Mesenteric fat pad (tissue), 1 donor: ENCODE measurements around the gene ADM5. TPM values are rescaled to one million over a fixed set of nuclear protein-coding genes. Genes with fewer than 3 reads are reported as not detected.

Experiments
- DNase-seq: peaks from one replicate; pipeline ENCODE4 v3.0.0-alpha.2; 2020; ENCODE audit warnings: low spot score
- long read RNA-seq: library from polyadenylated mRNA; unstranded; transcript quantifications from one replicate; pipeline ENCODE4 v2.0.0, GENCODE V29; 2020
- total RNA-seq: library from RNA; stranded (reverse); fragmentation: NEBNext Ultra II Directional; extraction: Animal tissue kit (Norgen Biotek cat#: 25700); gene quantifications from one replicate; pipeline ENCODE4 v1.2.1, GENCODE V29; 2021
- donor health status: DM: yes; HTN: yes; CAD: no.

ADM5 gene, protein sequence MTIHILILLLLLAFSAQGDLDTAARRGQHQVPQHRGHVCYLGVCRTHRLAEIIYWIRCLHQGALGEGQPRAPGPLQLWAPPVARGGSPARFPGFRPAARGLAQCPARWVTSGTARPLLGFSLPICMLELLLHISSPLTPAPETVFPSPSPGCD
- total RNA-seq = 1.3 TPM
- long read RNA-seq = 0 reads

- DNase-seq = no peak
Observed at GRCh38 chr19:49689133-49690078, at the start of gene ADM5. Gene ADM5, plus strand, starts transcription at chr19:49689594. Its CDS starts 244 bp downstream, at chr19:49689838.

- DNase-seq = peak; percentile 99
Observed at GRCh38 chr19:49640113-49640898, 49.1 kb upstream of the ADM5 start, which contains the start of gene RRAS. Gene RRAS, minus strand, starts transcription at chr19:49640143. Its CDS starts 45 bp downstream, at chr19:49640098.

DNA sequence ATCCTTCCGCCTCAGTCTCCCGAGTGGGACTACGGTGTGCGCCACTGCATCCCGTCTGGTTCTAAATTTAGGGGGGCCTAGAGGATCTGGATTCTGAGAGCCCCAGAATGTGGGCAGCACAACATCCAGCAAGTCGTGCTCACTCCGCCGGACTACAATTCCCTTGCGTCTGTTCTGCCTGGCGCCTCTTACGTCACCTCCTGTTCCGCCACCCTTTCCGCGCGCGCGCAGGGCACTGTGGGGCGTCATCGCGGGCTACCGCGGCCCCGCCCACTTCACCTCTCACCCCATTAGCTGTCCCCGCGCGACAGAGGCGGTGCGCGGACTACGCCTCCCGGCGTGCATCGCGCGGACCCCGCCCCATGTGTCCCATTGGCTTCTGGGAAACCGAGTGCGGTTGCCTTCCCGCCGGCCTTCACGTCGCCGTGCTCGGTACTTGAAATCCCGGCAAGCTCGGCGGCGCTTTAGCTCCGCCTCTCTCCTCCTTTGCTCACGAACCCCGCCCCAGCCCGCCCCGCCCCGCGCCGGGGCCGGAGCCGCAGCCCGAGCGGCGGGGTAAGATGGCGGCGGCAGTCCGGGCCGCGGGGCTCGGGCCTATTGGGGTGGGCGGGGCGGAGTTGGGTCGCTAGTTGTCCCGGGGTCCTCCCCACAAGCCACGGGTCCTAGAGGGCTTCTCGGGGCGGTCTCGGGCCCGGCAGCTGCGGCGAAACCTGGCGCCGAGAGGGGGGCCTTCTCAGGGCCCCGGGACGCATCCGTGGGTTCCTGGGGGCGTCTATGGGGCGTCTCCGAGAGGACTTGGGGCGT lies 47.5 kb upstream of the ADM5 start, which contains the start of gene SCAF1:
Gene SCAF1 (plus strand): TSS at position 522 of the 804 bp plus-strand sequence. CDS start 2,818 bp downstream, outside the sequence.
- DNase-seq = peak; percentile 100

GRCh38 chr19:49642492-49643035 lies 46.8 kb upstream of the ADM5 start:
- no peak for DNase-seq

GRCh38 chr19:49643466-49643865 lies 45.9 kb upstream of the ADM5 start:
- no peak for DNase-seq

- no peak for DNase-seq
Observed at GRCh38 chr19:49645592-49645991, 43.8 kb upstream of the ADM5 start.

DNA sequence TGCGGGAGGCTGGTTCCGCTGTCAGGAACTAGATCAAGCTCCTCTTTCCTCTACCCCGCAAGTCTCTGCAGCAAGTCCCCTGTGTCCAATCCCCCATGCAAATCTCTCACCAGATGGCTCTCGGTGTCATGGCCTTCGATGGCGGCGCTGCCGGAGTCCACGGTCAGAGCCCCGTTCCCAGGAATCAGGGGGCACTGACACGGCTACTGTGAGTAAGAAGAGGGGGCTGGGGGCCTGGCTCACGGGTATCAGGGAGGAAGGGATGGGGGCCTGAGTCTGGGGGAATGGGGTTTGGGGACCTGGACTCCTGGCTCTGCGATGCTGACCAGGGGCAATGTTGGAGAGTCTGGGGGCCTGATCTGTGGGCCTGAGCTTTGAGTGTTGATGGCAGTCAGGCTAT lies 43.4 kb upstream of the ADM5 start:
- no peak for DNase-seq

- no peak for DNase-seq
Observed at GRCh38 chr19:49646586-49646985, 42.8 kb upstream of the ADM5 start.

DNA sequence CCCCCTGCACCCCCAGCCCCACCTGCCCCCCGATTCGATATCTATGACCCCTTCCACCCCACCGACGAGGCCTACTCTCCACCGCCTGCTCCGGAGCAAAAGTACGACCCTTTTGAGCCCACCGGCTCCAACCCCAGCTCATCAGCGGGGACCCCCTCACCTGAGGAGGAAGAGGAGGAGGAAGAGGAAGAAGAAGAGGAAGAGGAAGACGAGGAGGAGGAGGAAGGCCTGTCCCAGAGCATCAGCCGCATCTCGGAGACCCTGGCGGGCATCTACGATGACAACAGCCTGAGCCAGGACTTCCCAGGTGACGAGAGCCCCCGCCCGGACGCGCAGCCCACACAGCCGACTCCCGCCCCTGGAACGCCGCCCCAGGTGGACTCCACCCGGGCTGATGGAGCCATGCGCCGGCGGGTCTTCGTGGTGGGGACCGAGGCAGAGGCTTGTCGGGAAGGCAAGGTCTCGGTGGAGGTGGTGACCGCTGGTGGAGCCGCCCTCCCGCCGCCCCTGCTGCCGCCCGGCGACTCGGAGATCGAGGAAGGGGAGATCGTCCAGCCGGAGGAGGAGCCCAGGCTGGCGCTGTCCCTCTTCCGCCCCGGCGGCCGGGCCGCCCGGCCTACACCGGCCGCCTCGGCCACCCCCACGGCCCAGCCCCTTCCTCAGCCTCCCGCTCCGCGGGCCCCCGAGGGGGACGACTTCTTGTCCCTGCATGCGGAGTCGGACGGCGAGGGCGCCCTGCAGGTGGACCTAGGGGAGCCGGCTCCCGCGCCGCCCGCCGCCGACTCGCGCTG lies 38.2 kb upstream of the ADM5 start:
- no peak for DNase-seq

DNA sequence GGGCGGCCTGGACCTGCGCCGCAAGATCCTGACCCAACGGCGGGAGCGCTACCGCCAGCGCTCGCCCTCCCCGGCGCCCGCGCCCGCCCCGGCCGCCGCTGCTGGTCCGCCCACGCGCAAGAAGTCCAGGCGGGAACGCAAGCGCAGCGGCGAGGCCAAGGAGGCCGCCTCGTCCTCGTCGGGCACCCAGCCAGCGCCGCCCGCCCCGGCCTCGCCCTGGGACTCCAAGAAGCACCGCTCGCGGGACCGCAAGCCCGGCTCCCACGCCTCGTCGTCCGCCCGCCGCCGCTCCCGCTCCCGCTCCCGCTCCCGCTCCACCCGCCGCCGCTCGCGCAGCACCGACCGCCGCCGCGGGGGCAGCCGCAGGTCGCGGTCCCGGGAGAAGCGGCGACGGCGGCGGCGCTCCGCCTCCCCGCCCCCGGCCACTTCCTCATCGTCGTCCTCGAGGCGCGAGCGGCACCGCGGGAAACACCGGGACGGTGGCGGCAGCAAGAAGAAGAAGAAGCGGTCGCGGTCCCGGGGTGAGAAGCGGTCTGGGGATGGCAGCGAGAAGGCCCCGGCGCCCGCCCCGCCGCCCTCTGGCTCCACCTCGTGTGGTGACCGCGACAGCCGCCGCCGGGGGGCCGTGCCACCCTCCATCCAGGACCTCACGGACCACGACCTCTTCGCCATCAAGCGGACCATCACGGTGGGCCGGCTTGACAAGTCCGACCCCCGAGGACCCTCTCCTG lies 37.4 kb upstream of the ADM5 start:
- no peak for DNase-seq

GRCh38 chr19:49652551-49653465 lies 36.6 kb upstream of the ADM5 start:
- no peak for DNase-seq

DNA sequence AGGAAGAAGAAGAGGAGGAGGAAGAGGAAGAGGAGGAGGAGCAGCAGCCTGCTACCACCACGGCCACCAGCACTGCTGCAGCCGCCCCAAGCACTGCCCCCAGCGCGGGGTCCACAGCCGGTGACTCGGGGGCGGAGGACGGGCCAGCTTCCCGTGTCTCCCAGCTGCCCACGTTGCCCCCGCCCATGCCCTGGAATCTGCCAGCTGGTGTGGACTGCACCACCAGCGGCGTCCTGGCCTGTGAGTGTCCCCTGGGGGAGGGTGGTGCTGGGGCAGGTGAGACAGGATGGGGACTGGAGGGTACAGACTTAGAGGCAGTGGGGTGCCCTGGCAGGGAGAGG lies 36.0 kb upstream of the ADM5 start:
- no peak for DNase-seq

- no peak for DNase-seq
Observed at GRCh38 chr19:49654581-49654980, 34.8 kb upstream of the ADM5 start.

DNA sequence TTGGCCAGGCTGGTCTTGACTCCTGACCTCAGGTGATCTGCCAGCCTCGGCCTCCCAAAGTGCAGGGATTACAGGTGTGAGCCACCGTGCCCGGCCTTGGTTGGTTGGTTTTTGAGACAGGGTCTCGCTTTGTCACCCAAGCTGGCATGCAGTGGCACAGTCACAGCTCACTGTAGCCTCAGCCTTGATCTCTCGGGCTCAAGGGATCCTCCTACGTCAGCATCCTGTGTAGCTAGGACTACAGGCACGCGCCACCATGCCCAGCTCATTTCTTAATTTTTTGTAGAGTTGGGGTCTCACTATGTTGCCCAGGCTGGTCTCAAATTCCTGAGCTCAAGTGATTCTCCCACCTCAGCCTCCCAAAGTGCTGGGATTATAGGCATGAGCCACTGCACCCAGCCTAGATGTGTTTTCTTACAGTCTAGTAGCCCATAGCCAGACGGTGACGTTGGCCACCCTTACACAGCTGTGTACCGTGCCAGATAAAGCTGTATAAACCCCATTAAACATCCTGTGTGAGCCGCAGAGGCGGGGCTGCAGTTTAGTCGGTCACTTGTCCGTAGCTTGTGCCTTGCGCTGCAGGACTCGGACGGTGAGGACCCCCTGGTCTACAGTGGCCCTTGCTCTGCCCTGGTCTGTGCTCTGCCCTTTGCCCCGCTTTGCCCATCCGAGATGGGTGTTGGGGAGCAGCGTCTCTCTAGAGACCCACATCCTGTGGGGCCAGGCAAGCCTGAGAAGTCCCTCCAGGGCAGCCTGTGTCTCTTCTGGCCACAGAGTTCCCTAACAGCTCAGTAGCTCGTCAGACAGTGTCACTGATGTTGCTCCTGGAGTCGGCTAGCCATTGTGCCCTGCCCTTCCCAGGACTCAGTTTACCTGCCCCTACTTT lies 33.6 kb upstream of the ADM5 start:
- DNase-seq = no peak

DNA sequence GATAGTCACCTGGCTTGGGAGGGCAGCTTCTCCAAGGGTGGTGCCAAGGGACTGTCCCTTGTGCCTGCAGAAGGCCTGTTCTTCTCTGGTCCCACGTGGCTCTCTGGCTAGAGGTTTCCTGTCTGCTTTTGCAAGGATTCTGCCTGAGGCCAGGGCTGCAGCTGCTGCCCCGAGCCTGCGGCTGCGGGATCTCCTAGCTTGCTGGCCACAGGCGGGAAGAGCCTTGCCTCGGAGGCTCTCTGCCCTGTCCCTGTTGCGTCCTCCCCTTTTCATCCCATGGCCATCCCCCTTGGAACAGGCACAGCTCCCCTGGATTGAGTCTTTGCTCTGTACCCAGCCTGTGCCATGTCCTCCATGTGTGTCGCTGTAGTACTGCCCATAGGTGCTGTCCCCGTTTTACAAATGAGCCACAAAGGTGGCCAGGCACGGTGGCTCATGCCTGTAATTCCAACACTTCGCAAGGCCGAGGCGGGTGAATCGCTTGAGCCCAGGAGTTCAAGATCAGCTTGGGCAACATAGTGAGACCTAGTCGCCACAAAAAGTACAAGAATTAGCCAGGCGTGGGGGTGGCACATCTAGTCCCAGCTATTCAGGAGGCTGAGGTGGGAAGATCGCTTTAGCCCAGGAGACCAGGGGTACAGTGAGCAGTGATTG lies 32.8 kb upstream of the ADM5 start:
- DNase-seq = no peak

GRCh38 chr19:49657493-49658138 lies 31.8 kb upstream of the ADM5 start:
- DNase-seq = no peak
